ENCODE measurements around the gene ANKS4B. TPM values are rescaled to one million over a fixed set of nuclear protein-coding genes. Genes with fewer than 3 reads are reported as not detected.
"Not testable (repeated sequence)": the region's sequence is repeated elsewhere in the genome, so short reads cannot be mapped to it uniquely, and the experiment has no call there.

The ANKS4B gene
- total RNA-seq, 1 donor from 2014 or later, result not detected

DNA sequence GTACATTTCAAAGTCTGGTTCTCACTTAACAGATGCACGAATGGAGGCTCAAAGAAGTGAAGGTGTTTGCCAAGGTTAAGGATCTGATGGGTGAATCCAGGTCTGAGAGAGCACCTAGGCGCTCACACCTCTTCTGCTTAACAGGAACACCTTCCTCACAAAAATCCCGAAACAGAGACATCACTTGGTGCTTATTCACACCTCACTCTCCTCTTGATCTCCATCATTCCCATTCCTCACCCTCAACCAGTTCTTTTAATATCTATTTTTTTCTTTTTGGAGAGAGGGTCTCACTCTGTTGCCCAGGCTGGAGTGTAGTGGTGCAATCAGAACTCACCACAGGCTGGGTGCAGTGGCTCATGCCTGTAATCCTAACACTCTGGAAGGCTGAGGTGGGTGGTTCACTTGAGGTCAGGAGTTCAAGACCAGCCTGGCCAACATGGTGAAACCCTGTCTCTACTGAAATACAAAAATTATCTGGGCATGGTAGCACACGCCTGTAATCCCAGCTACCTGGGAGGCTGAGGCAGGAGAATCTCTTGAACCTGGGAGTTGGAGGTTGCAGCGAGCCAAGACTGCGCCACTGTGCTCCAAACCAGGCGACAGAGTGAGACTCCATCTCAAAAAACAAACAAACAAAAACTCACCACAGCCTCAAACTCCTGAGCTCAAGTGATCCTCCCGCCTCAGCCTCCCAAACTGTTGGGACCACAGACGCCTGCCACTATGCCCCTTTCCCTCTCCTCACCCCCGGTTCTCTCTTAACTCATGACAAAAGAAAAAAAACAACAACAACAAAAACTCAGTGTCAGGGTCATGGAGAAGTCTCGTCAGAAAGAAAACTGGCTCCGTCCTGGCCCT is 29.5 kb downstream of the ANKS4B start:
- intact Hi-C loops (cut with micrococcal nuclease), result no loop called here
- no peak overlapping the region for H3K4me3 Mint-ChIP-seq
- H3K27ac Mint-ChIP-seq, result no peak overlapping the region
- no peak for DNase-seq
- H3K4me1 Mint-ChIP-seq, result no peaks in the 10 kb centered on the region
- no peaks in the 10 kb centered on the region for H3K9me3 Mint-ChIP-seq
- peaks cover 6% of the 10 kb centered on the region for H3K27me3 Mint-ChIP-seq
- H3K36me3 Mint-ChIP-seq (ENCODE audit: low read depth), result no peaks in the 10 kb centered on the region

GRCh38 chr16:21263640-21264570 is 30.4 kb downstream of the ANKS4B start:
- intact Hi-C loops (cut with micrococcal nuclease), result no loop called here
- H3K4me3 Mint-ChIP-seq, result no peak overlapping the region
- no peak overlapping the region for H3K27ac Mint-ChIP-seq
- no peaks in the 10 kb centered on the region for H3K36me3 Mint-ChIP-seq (ENCODE audit: low read depth)
- peaks cover 4% of the 10 kb centered on the region for H3K27me3 Mint-ChIP-seq
- H3K9me3 Mint-ChIP-seq, result no peaks in the 10 kb centered on the region
- no peaks in the 10 kb centered on the region for H3K4me1 Mint-ChIP-seq
- DNase-seq, result no peak

GRCh38 chr16:21264571-21265036 is 31.1 kb downstream of the ANKS4B start:
- Mint-ChIP-seq H3K27ac (no peak overlapping the region), H3K36me3 (ENCODE audit: low read depth) (no peaks in the 10 kb centered on the region), H3K4me1 (no peaks in the 10 kb centered on the region), H3K9me3 (no peaks in the 10 kb centered on the region), H3K27me3 (peaks cover 4% of the 10 kb centered on the region), H3K4me3 (no peak overlapping the region)
- intact Hi-C loops (cut with micrococcal nuclease), result no loop called here
- DNase-seq, result no peak

DNA sequence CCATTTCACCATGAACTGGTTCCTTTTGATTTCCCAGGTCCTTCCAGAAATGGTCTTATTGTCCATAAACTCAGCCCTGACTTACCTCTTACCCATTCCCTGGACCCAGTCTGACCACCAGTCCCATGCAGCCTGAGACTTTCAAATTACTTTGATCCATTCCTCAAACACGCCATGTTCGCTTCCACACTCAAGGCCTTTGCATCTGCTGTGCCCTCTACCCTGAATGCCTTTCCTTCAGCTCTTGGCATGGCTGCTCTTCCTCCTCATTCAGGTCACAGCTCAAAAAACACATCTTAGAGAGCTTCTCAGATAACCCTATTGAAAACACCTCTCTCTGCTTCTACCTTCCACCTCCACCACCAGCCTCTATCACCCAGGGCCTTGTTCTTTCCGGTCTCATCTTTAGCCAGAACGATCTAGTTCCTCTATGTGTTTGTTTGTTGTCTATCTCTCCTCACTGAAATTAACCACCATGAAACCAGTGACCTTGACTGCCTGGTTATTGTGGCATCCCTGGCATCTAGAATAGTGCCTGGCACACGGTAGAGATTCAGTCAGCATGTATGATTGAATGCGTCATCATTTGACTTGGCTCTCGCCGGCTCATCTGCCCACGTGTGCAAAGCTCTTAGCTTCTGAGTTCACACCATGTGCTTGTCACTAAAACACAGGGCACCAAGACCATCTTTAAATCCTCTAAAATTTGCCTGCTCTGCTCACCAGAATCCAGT is 31.8 kb downstream of the ANKS4B start:
- Mint-ChIP-seq H3K4me1 (no peaks in the 10 kb centered on the region), H3K9me3 (no peaks in the 10 kb centered on the region)
- intact Hi-C loops (cut with micrococcal nuclease), result no loop called here

DNA sequence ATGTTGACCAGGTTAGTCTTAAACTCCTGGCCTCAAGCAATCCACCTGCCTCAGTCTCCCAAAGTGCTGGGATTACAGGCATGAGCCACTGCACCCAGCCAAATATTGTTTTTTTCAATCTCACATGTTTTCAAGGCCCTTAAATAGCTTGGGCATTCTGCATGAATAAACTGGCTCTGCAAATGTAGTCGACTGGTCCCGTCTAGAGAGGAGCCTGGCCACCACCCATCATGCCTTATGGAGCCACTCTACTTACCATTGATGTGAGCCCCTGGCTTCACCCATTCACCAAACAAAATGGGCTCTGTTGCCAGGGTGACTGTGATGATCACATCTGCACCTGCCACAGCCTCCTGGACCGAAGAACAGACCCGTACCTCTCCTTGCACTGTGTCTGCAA is 33.8 kb downstream of the ANKS4B start:
- Mint-ChIP-seq H3K4me1 (no peaks in the 10 kb centered on the region), H3K27me3 (peaks cover 6% of the 10 kb centered on the region), H3K9me3 (no peaks in the 10 kb centered on the region), H3K36me3 (ENCODE audit: low read depth) (no peaks in the 10 kb centered on the region), H3K4me3 (no peak overlapping the region), H3K27ac (no peak overlapping the region)
- intact Hi-C loops (cut with micrococcal nuclease), result no loop called here
- no peak for DNase-seq

More for the DNA sequence above, 31.8 kb downstream of the ANKS4B start:
- Mint-ChIP-seq H3K27me3 (peaks cover 2% of the 10 kb centered on the region), H3K36me3 (ENCODE audit: low read depth) (no peaks in the 10 kb centered on the region), H3K27ac (no peak overlapping the region), H3K4me3 (no peak overlapping the region)
- DNase-seq, result no peak

DNA sequence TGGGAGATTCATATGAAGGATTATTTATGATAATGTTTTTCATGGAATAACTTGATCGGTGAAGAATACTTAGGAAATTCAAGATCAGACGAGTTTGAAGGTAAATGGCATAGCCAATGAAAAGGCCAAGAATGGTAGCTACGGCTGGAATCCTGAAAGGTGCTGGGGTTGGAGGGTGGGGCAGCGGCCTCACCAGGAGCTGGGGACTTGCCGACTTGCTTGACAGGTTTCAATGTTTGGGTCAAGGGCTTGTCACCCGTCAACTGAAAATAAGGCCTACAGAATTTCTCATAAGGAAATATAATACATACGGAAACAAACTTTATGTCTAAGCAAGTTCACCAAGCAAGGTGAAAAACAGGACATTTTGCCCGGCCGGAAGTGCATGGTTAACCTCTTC is 34.7 kb downstream of the ANKS4B start:
- no peak for DNase-seq
- intact Hi-C loops (cut with micrococcal nuclease), result no loop called here
- H3K4me1 Mint-ChIP-seq, result no peaks in the 10 kb centered on the region

DNA sequence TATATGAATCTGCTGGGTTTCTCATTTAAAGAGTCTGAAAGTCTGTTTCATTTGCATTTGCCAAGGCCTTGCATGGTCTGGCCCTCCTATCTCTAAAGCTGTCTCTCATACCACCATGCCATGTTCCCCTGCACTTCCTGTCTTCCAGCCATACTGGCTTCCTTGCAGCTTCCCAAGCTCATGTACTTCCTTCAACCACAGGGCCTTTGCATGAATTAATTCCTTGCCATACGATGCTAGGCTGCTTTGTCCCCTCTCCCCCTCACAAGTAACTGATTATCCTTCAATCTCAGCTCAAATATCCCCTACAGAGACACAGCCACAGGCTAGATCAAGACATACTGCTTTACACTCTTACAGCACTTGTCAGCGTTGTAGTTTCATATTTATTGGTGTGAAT is 38.8 kb downstream of the ANKS4B start:
- no peaks in the 10 kb centered on the region for H3K4me1 Mint-ChIP-seq
- H3K27me3 Mint-ChIP-seq, result peaks cover 28% of the 10 kb centered on the region
- intact Hi-C loops (cut with micrococcal nuclease), result loop anchor here (10.0 kb wide), 1 partner anchor 117 kb away; the partner anchor contains the start of genes DNAH3 and LDAF1
- no peaks in the 10 kb centered on the region for H3K9me3 Mint-ChIP-seq
- no peak overlapping the region for H3K4me3 Mint-ChIP-seq
- no peaks in the 10 kb centered on the region for H3K36me3 Mint-ChIP-seq (ENCODE audit: low read depth)
- DNase-seq, result no peak
- no peak overlapping the region for H3K27ac Mint-ChIP-seq

More for the DNA sequence above, 34.7 kb downstream of the ANKS4B start:
- H3K27ac Mint-ChIP-seq, result no peak overlapping the region
- no peak overlapping the region for H3K4me3 Mint-ChIP-seq
- no peaks in the 10 kb centered on the region for H3K9me3 Mint-ChIP-seq
- peaks cover 12% of the 10 kb centered on the region for H3K27me3 Mint-ChIP-seq
- no peaks in the 10 kb centered on the region for H3K36me3 Mint-ChIP-seq (ENCODE audit: low read depth)

DNA sequence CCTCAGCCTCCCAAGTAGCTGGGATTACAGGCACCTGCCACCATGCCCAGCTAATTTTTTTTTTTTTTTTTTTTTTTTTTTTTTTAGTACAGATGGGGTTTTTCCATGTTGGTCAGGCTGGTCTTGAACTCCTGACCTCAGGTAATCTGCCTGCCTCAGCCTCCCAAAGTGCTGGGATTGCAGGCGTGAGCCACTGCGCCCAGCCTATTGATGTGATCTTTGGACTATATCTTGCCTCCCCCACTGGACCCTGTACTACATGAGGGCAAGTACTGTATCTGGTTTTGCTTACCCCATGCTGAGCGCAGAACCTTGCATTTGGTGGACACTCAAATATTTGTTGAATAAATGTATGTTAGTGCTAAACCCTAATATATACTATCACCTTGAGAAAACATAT is 39.3 kb downstream of the ANKS4B start:
- not testable (repeated sequence) for DNase-seq; H3K36me3 Mint-ChIP-seq (ENCODE audit: low read depth); H3K4me1 Mint-ChIP-seq; H3K4me3 Mint-ChIP-seq; H3K9me3 Mint-ChIP-seq; H3K27ac Mint-ChIP-seq
- H3K27me3 Mint-ChIP-seq, result peaks cover 32% of the 10 kb centered on the region
- intact Hi-C loops (cut with micrococcal nuclease), result loop anchor here (10.0 kb wide), 1 partner anchor 118 kb away; the partner anchor contains the start of genes DNAH3 and LDAF1

DNA sequence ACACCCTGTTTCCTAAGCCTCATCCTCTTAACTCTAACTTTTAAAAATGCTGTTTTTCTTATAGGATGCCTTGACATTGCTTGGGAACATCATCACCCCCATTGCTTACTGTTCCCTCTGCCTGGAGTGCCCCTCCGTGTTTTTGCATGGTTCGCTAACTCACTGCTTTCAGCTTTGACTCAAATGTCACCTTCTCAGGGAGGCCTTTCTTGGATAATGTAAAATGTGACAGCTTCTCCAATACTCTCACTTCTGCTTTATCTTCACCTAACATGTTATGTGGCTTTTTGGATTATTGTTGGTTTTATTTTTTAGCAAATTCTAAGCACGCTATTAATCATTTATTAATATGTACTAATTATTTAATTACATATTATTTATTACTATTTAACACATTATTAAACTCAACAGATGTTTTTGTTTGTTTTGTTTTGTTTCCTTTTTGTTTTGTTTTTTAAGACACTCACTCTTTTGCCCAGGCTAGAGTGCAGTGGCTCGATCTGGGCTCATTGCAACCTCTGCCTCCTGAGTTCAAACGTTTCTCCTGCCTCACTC is 40.8 kb downstream of the ANKS4B start:
- intact Hi-C loops (cut with micrococcal nuclease), result loop anchor here (10.0 kb wide), 1 partner anchor 119 kb away; the partner anchor contains the start of genes DNAH3 and LDAF1
- peaks cover 47% of the 10 kb centered on the region for H3K27me3 Mint-ChIP-seq
- no peak for DNase-seq
- peaks cover 2% of the 10 kb centered on the region for H3K4me1 Mint-ChIP-seq
- no peak overlapping the region for H3K27ac Mint-ChIP-seq
- H3K9me3 Mint-ChIP-seq, result no peaks in the 10 kb centered on the region
- H3K4me3 Mint-ChIP-seq, result no peak overlapping the region
- H3K36me3 Mint-ChIP-seq (ENCODE audit: low read depth), result no peaks in the 10 kb centered on the region

DNA sequence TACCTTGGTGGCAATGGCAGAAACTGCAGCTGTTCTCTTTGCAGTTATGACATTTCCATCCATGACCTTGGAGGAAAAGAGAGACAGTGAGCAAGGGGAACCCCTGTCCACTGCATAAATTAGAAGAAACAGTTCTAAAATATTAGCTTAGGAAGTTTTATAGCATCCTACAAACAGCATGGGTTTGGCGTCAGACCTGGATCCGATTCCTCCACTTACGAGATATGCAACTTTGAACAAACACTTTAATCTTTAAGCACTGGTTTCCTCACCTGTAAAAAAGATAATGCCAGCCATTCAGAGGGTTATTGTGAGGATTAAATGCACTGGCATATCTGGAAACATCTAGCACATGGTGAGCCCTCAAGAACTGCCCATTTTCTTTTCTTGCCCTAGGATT is 42.0 kb downstream of the ANKS4B start:
- Mint-ChIP-seq H3K9me3 (no peaks in the 10 kb centered on the region), H3K4me1 (peaks cover 2% of the 10 kb centered on the region), H3K27me3 (peaks cover 55% of the 10 kb centered on the region), H3K36me3 (ENCODE audit: low read depth) (no peaks in the 10 kb centered on the region), H3K4me3 (no peak overlapping the region), H3K27ac (no peak overlapping the region)
- intact Hi-C loops (cut with micrococcal nuclease), result loop anchor here (10.0 kb wide), 1 partner anchor 121 kb away; the partner anchor contains the start of genes DNAH3 and LDAF1
- DNase-seq, result no peak

GRCh38 chr16:21276090-21276489 is 42.6 kb downstream of the ANKS4B start:
- peaks cover 54% of the 10 kb centered on the region for H3K27me3 Mint-ChIP-seq
- intact Hi-C loops (cut with micrococcal nuclease), result loop anchor here (10.0 kb wide), 1 partner anchor 121 kb away; the partner anchor contains the start of genes DNAH3 and LDAF1
- H3K9me3 Mint-ChIP-seq, result no peaks in the 10 kb centered on the region

DNA sequence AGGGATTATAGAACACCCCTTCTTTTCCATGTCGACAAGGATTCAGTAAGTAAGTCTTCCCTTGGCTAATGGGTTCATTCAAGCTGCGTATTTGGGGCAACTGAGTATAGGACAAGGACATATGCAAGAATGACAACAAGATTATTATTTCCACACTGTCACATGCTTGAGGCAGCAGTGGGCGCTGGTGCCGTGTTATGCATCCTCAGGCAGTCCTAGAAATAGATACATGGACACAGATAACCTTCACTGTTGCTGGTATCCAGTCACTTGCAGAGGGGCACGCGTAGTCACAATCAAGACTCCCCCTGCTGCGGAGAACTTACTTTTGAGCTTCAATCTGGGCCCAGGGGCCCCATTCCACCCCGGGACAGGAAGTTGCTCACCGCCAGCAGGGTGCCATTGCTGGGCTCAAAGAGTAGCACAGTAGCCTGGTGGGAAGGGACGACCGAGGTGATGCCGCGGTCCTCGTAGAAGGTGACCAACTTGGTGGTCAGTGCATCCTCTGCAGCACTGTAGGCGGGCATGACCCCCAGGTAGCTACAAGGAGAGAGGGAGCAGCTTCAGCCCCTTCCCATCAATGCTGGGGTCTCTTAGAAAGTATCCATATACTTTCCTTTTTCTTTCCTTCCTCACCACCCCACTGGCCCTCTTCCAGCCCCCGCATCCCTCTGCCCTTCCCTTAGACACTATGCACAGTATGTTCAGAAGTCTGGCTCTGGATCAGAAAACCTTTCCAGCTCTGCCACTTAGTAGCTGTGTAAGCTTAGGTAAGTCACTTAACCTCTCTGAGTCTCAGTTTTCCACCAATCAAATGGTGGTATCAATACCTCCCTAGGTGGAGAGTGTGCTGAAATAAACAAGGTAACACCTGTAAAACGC is 43.8 kb downstream of the ANKS4B start:
- no peak for DNase-seq
- Mint-ChIP-seq H3K27me3 (peaks cover 62% of the 10 kb centered on the region), H3K4me3 (no peak overlapping the region), H3K27ac (no peak overlapping the region), H3K36me3 (ENCODE audit: low read depth) (no peaks in the 10 kb centered on the region), H3K4me1 (peaks cover 2% of the 10 kb centered on the region), H3K9me3 (no peaks in the 10 kb centered on the region)
- intact Hi-C loops (cut with micrococcal nuclease), result loop anchor here (10.0 kb wide), 1 partner anchor 122 kb away; the partner anchor contains the start of genes DNAH3 and LDAF1

More at GRCh38 chr16:21276090-21276489, 42.6 kb downstream of the ANKS4B start:
- Mint-ChIP-seq H3K27ac (no peak overlapping the region), H3K36me3 (ENCODE audit: low read depth) (no peaks in the 10 kb centered on the region), H3K4me1 (peaks cover 2% of the 10 kb centered on the region), H3K4me3 (no peak overlapping the region)
- no peak for DNase-seq

Measured in activated CD4-positive, alpha-beta T cell treated with anti-CD3 and anti-CD28 coated beads, Interleukin-2, amount 10 ng/mL, durations not matched to agents 24 days and 14 days (primary cell).